Measurements from ENCODE around the gene NARS2. TPM values are rescaled to one million over a fixed set of nuclear protein-coding genes. Genes with fewer than 3 reads are reported as not detected.

Gene NARS2
- total and polyA plus RNA-seq, 2 experiments from 2014 or later, result 10.9 to 13.0 TPM

DNA sequence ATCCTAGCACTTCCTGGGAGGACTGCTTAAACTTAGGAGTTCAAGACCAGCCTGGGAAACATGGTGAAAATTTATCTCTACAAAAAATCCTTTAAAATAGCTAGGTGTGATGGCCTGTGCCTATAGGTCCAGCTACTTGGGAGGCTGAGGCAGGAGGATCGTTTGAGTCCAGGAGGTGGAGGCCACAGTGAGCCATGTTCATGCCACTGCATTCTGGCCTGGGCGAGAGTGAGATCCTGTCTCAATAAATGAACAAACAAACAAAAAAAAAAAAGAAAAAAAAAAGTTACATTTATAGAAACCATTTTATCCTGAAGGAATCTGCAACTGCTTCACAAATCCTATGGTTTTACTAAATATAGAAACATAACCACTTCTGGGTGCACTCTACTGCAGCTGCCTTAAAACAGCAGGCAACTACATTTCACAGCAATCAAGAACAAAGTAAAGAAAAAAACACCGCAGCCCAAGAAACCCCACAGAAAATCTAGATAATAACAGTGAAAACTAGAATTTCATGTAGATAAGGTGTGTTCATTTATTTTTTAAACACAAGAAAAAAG lies 81.2 kb downstream of the NARS2 start:
- in situ Hi-C loops (cut with MboI), result no loop called here
- 92% methylated on average over 3 of the region's 3 CpGs for WGBS, 2 experiments (ENCODE audit: low coverage in 1 of 2, low lambda C conversion rate in 2 of 2, missing lambda C conversion rate in 2 of 2)
- no peaks in the 10 kb centered on the region for H3K9me3 ChIP-seq (ENCODE audit: low read depth)
- H3K27ac ChIP-seq, result no peak overlapping the region
- H2AFZ ChIP-seq, result no peak overlapping the region
- H3K9me2 ChIP-seq (ENCODE audit: insufficient read depth), result no peaks in the 10 kb centered on the region
- H3F3A ChIP-seq (ENCODE audit: insufficient read depth), result no peaks in the 10 kb centered on the region
- no peak for TF ChIP-seq EZH2 (IDR thresholded peaks at IDR 0.05; ENCODE audit: insufficient read depth, poor library complexity, severe bottlenecking)
- no peak for TF ChIP-seq EZH2phosphoT487 (IDR thresholded peaks at IDR 0.05; ENCODE audit: insufficient read depth, low read depth)
- no peak overlapping the region for H3K4me2 ChIP-seq (ENCODE audit: unreplicated experiment)
- H3K4me3 ChIP-seq, result no peak overlapping the region
- no peaks in the 10 kb centered on the region for H3K79me2 ChIP-seq (ENCODE audit: insufficient read depth)
- no peaks in the 10 kb centered on the region for H3K36me3 ChIP-seq (ENCODE audit: low read depth)
- no peaks in the 10 kb centered on the region for H3K4me1 ChIP-seq (ENCODE audit: insufficient read depth)
- no peak overlapping the region for H3K9ac ChIP-seq
- DNase-seq, result no peak
- H4K20me1 ChIP-seq (ENCODE audit: insufficient read depth), result no peaks in the 10 kb centered on the region
- H3K27me3 ChIP-seq (replicated peaks; ENCODE audit: insufficient read depth), result no peaks in the 10 kb centered on the region

GRCh38 chr11:78492973-78493372 lies 81.7 kb downstream of the NARS2 start:
- no peaks in the 10 kb centered on the region for H4K20me1 ChIP-seq (ENCODE audit: insufficient read depth)
- TF ChIP-seq EZH2phosphoT487 (IDR thresholded peaks at IDR 0.05; ENCODE audit: insufficient read depth, low read depth) (no peak), EZH2 (IDR thresholded peaks at IDR 0.05; ENCODE audit: insufficient read depth, poor library complexity, severe bottlenecking) (no peak)
- in situ Hi-C loops (cut with MboI), result no loop called here
- no peak for DNase-seq
- no peaks in the 10 kb centered on the region for H3F3A ChIP-seq (ENCODE audit: insufficient read depth)
- no peaks in the 10 kb centered on the region for H3K36me3 ChIP-seq (ENCODE audit: low read depth)
- no peak overlapping the region for H2AFZ ChIP-seq
- no peak overlapping the region for H3K27ac ChIP-seq
- no peaks in the 10 kb centered on the region for H3K27me3 ChIP-seq (replicated peaks; ENCODE audit: insufficient read depth)
- H3K9me3 ChIP-seq (ENCODE audit: low read depth), result no peaks in the 10 kb centered on the region
- no peak overlapping the region for H3K9ac ChIP-seq
- H3K4me3 ChIP-seq, result no peak overlapping the region
- 91 to 93% methylated on average over 6 of the region's 6 CpGs for WGBS, 2 experiments (ENCODE audit: low coverage in 1 of 2, low lambda C conversion rate in 2 of 2, missing lambda C conversion rate in 2 of 2)
- H3K4me2 ChIP-seq (ENCODE audit: unreplicated experiment), result no peak overlapping the region
- H3K4me1 ChIP-seq (ENCODE audit: insufficient read depth), result no peaks in the 10 kb centered on the region
- H3K9me2 ChIP-seq (ENCODE audit: insufficient read depth), result no peaks in the 10 kb centered on the region
- H3K79me2 ChIP-seq (ENCODE audit: insufficient read depth), result no peaks in the 10 kb centered on the region

GRCh38 chr11:78489184-78489583 lies 85.5 kb downstream of the NARS2 start:
- no peaks in the 10 kb centered on the region for H3K36me3 ChIP-seq (ENCODE audit: low read depth)
- H3K27ac ChIP-seq, result no peak overlapping the region
- no peaks in the 10 kb centered on the region for H3F3A ChIP-seq (ENCODE audit: insufficient read depth)
- H3K9ac ChIP-seq, result no peak overlapping the region
- no peaks in the 10 kb centered on the region for H3K4me1 ChIP-seq (ENCODE audit: insufficient read depth)
- TF ChIP-seq EZH2 (IDR thresholded peaks at IDR 0.05; ENCODE audit: insufficient read depth, poor library complexity, severe bottlenecking) (no peak), EZH2phosphoT487 (IDR thresholded peaks at IDR 0.05; ENCODE audit: insufficient read depth, low read depth) (no peak)
- no peak overlapping the region for H3K4me2 ChIP-seq (ENCODE audit: unreplicated experiment)
- no peaks in the 10 kb centered on the region for H3K79me2 ChIP-seq (ENCODE audit: insufficient read depth)
- no peaks in the 10 kb centered on the region for H3K9me2 ChIP-seq (ENCODE audit: insufficient read depth)
- no peak overlapping the region for H3K4me3 ChIP-seq
- in situ Hi-C loops (cut with MboI), result no loop called here
- H4K20me1 ChIP-seq (ENCODE audit: insufficient read depth), result no peaks in the 10 kb centered on the region
- no peak overlapping the region for H2AFZ ChIP-seq
- no peaks in the 10 kb centered on the region for H3K27me3 ChIP-seq (replicated peaks; ENCODE audit: insufficient read depth)
- no peak for DNase-seq
- H3K9me3 ChIP-seq (ENCODE audit: low read depth), result no peaks in the 10 kb centered on the region

DNA sequence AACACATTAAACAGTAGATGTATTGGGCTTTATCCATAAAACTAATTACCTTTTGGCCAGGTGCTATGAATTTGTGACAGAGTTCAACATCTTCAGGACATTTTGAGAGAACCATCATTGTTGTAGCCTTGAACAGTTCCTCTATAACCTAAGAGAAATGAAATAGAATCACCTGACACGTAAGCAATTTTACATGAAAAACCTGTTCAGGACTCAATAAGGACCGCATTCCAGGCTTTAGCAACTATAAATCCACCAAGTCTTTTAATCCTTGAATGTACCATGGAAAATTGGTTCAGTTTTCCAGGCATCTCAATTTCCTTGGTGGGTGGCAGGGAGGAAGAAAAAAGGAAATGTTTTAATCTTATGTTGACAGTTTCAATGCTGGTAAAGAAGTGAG lies 96.1 kb downstream of the NARS2 start:
- no peak overlapping the region for H2AFZ ChIP-seq
- no peaks in the 10 kb centered on the region for H3K79me2 ChIP-seq (ENCODE audit: insufficient read depth)
- no peak overlapping the region for H3K9ac ChIP-seq
- H3K4me1 ChIP-seq (ENCODE audit: insufficient read depth), result no peaks in the 10 kb centered on the region
- TF ChIP-seq EZH2phosphoT487 (IDR thresholded peaks at IDR 0.05; ENCODE audit: insufficient read depth, low read depth), result no peak
- TF ChIP-seq EZH2 (IDR thresholded peaks at IDR 0.05; ENCODE audit: insufficient read depth, poor library complexity, severe bottlenecking), result no peak
- no peaks in the 10 kb centered on the region for H3K27me3 ChIP-seq (replicated peaks; ENCODE audit: insufficient read depth)
- in situ Hi-C loops (cut with MboI), result no loop called here
- H3F3A ChIP-seq (ENCODE audit: insufficient read depth), result no peaks in the 10 kb centered on the region
- 97 to 99% methylated on average over 2 of the region's 2 CpGs for WGBS, 2 experiments (ENCODE audit: low coverage in 1 of 2, low lambda C conversion rate in 2 of 2, missing lambda C conversion rate in 2 of 2)
- H3K27ac ChIP-seq, result no peak overlapping the region
- H3K9me3 ChIP-seq (ENCODE audit: low read depth), result no peaks in the 10 kb centered on the region
- no peak for DNase-seq
- H4K20me1 ChIP-seq (ENCODE audit: insufficient read depth), result no peaks in the 10 kb centered on the region
- no peaks in the 10 kb centered on the region for H3K36me3 ChIP-seq (ENCODE audit: low read depth)
- H3K9me2 ChIP-seq (ENCODE audit: insufficient read depth), result no peaks in the 10 kb centered on the region
- no peak overlapping the region for H3K4me3 ChIP-seq
- no peak overlapping the region for H3K4me2 ChIP-seq (ENCODE audit: unreplicated experiment)

GRCh38 chr11:78476066-78476465 lies 98.6 kb downstream of the NARS2 start:
- Histone ChIP-seq H3K4me1 (ENCODE audit: insufficient read depth) (no peaks in the 10 kb centered on the region), H3F3A (ENCODE audit: insufficient read depth) (no peaks in the 10 kb centered on the region), H3K9ac (no peak overlapping the region), H3K4me2 (ENCODE audit: unreplicated experiment) (no peak overlapping the region), H3K9me3 (ENCODE audit: low read depth) (no peaks in the 10 kb centered on the region), H3K79me2 (ENCODE audit: insufficient read depth) (no peaks in the 10 kb centered on the region), H3K27ac (no peak overlapping the region), H4K20me1 (ENCODE audit: insufficient read depth) (no peaks in the 10 kb centered on the region), H3K27me3 (replicated peaks; ENCODE audit: insufficient read depth) (no peaks in the 10 kb centered on the region), H3K9me2 (ENCODE audit: insufficient read depth) (no peaks in the 10 kb centered on the region), H2AFZ (no peak overlapping the region), H3K36me3 (ENCODE audit: low read depth) (no peaks in the 10 kb centered on the region), H3K4me3 (no peak overlapping the region)
- DNase-seq, result no peak
- TF ChIP-seq EZH2 (IDR thresholded peaks at IDR 0.05; ENCODE audit: insufficient read depth, poor library complexity, severe bottlenecking) (no peak), EZH2phosphoT487 (IDR thresholded peaks at IDR 0.05; ENCODE audit: insufficient read depth, low read depth) (no peak)
- in situ Hi-C loops (cut with MboI), result no loop called here
- 58 to 77% methylated on average over 1 of the region's 1 CpG for WGBS, 2 experiments (ENCODE audit: low coverage in 1 of 2, low lambda C conversion rate in 2 of 2, missing lambda C conversion rate in 2 of 2)
